HEK293 (cell line): ENCODE results near the gene CEP57L1.

Source experiments
- ATF2 ChIP-seq: fragments of 450-650 bp; formaldehyde crosslinking; IDR thresholded peaks from 2 replicates; pipeline ENCODE4 v1.5.1; 2016; ENCODE audit warnings: missing biosample characterization, missing genetic modification characterization, low read depth
- CTCF ChIP-seq: fragments of 450-650 bp; formaldehyde crosslinking; IDR thresholded peaks from 2 replicates; pipeline ENCODE4 v1.5.1; 2016; ENCODE audit warnings: missing biosample characterization, missing genetic modification characterization
- OVOL3 ChIP-seq: fragments of 450-650 bp; formaldehyde crosslinking; IDR thresholded peaks from 2 replicates; pipeline ENCODE4 v1.5.1; 2016; ENCODE audit warnings: missing biosample characterization, missing genetic modification characterization
- PATZ1 ChIP-seq: fragments of 450-650 bp; formaldehyde crosslinking; IDR thresholded peaks from 2 replicates; pipeline ENCODE4 v1.5.1; 2016; ENCODE audit warnings: missing biosample characterization, missing genetic modification characterization
- PRDM6 ChIP-seq: fragments of 450-650 bp; formaldehyde crosslinking; IDR thresholded peaks from 2 replicates; pipeline ENCODE4 v1.5.1; 2017; ENCODE audit warnings: missing biosample characterization, missing genetic modification characterization
- ZNF174 ChIP-seq: fragments of 450-650 bp; formaldehyde crosslinking; IDR thresholded peaks from 2 replicates; pipeline ENCODE4 v1.5.0; 2017; ENCODE audit warnings: missing biosample characterization, mild to moderate bottlenecking, missing genetic modification characterization
- ZNF274 ChIP-seq, 2 experiments: fragments of 200-500 bp in 1 of 2; fragments of 450-650 bp in 1 of 2; sonication (Bioruptor generic) in 1 of 2; formaldehyde crosslinking in 1 of 2; IDR thresholded peaks; 2 replicates each; pipeline versions ENCODE4 v1.5.1 to v1.6.1; 2014 to 2016; ENCODE audit warnings: borderline replicate concordance in 1 of 2, inconsistent platforms in 1 of 2, low read length in 1 of 2, missing biosample characterization in 1 of 2, missing genetic modification characterization in 1 of 2
- ZNF404 ChIP-seq: fragments of 450-650 bp; formaldehyde crosslinking; IDR thresholded peaks from 2 replicates; pipeline ENCODE4 v1.5.1; 2017; ENCODE audit warnings: missing biosample characterization, missing genetic modification characterization
- ZNF510 ChIP-seq: fragments of 450-650 bp; formaldehyde crosslinking; IDR thresholded peaks from 2 replicates; pipeline ENCODE4 v1.5.1; 2018; ENCODE audit warnings: mild to moderate bottlenecking, missing genetic modification characterization, missing biosample characterization; ENCODE audit not compliant: insufficient replicate concordance
- ZNF701 ChIP-seq: fragments of 450-650 bp; formaldehyde crosslinking; IDR thresholded peaks from 2 replicates; pipeline ENCODE4 v1.5.1; 2016; ENCODE audit warnings: missing biosample characterization, missing genetic modification characterization
- ZNF785 ChIP-seq: fragments of 450-650 bp; formaldehyde crosslinking; IDR thresholded peaks from 2 replicates; pipeline ENCODE4 v1.5.1; 2016; ENCODE audit warnings: missing biosample characterization, missing genetic modification characterization
- TF ChIP-seq, protein P1 (sequence below): fragments of 450-650 bp; formaldehyde crosslinking; IDR thresholded peaks from 2 replicates; pipeline ENCODE4 v1.5.1; 2017; ENCODE audit warnings: missing biosample characterization, missing genetic modification characterization
- TF ChIP-seq, protein P2 (sequence below): fragments of 450-650 bp; formaldehyde crosslinking; IDR thresholded peaks from 2 replicates; pipeline ENCODE4 v1.5.1; 2017; ENCODE audit warnings: missing biosample characterization, mild to moderate bottlenecking, missing genetic modification characterization, moderate library complexity

- TF ChIP-seq ZNF274 (IDR thresholded peaks at IDR 0.05; ENCODE audit: low read length): no peak
- TF ChIP-seq ZNF274 (tag by site-specific recombination; IDR thresholded peaks at IDR 0.05; ENCODE audit: borderline replicate concordance): no peak
- TF ChIP-seq OVOL3 (tag by site-specific recombination): no peak
- TF ChIP-seq CTCF (tag by site-specific recombination): no peak
- TF ChIP-seq, protein P1, sequence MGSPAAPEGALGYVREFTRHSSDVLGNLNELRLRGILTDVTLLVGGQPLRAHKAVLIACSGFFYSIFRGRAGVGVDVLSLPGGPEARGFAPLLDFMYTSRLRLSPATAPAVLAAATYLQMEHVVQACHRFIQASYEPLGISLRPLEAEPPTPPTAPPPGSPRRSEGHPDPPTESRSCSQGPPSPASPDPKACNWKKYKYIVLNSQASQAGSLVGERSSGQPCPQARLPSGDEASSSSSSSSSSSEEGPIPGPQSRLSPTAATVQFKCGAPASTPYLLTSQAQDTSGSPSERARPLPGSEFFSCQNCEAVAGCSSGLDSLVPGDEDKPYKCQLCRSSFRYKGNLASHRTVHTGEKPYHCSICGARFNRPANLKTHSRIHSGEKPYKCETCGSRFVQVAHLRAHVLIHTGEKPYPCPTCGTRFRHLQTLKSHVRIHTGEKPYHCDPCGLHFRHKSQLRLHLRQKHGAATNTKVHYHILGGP: no peak
- no peak for TF ChIP-seq ZNF174 (tag by site-specific recombination)
- TF ChIP-seq PRDM6 (tag by site-specific recombination): no peak
- TF ChIP-seq ZNF404 (tag by site-specific recombination): no peak
- no peak for TF ChIP-seq ZNF785 (tag by site-specific recombination)
- no peak for TF ChIP-seq ATF2
- TF ChIP-seq PATZ1 (tag by site-specific recombination): no peak
- TF ChIP-seq ZNF510 (tag by site-specific recombination): no peak
- TF ChIP-seq ZNF701: no peak
- TF ChIP-seq, protein P2, sequence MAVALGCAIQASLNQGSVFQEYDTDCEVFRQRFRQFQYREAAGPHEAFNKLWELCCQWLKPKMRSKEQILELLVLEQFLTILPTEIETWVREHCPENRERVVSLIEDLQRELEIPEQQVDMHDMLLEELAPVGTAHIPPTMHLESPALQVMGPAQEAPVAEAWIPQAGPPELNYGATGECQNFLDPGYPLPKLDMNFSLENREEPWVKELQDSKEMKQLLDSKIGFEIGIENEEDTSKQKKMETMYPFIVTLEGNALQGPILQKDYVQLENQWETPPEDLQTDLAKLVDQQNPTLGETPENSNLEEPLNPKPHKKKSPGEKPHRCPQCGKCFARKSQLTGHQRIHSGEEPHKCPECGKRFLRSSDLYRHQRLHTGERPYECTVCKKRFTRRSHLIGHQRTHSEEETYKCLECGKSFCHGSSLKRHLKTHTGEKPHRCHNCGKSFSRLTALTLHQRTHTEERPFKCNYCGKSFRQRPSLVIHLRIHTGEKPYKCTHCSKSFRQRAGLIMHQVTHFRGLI: no peak
These were observed 11.7 kb upstream of the CEP57L1 start for GRCh38 chr6:109083657-109084056.
